ENCODE data around the gene RNASE11.
"Not testable (repeated sequence)": the region's sequence is repeated elsewhere in the genome, so short reads cannot be mapped to it uniquely, and the experiment has no call there.

The RNASE11 gene

DNA sequence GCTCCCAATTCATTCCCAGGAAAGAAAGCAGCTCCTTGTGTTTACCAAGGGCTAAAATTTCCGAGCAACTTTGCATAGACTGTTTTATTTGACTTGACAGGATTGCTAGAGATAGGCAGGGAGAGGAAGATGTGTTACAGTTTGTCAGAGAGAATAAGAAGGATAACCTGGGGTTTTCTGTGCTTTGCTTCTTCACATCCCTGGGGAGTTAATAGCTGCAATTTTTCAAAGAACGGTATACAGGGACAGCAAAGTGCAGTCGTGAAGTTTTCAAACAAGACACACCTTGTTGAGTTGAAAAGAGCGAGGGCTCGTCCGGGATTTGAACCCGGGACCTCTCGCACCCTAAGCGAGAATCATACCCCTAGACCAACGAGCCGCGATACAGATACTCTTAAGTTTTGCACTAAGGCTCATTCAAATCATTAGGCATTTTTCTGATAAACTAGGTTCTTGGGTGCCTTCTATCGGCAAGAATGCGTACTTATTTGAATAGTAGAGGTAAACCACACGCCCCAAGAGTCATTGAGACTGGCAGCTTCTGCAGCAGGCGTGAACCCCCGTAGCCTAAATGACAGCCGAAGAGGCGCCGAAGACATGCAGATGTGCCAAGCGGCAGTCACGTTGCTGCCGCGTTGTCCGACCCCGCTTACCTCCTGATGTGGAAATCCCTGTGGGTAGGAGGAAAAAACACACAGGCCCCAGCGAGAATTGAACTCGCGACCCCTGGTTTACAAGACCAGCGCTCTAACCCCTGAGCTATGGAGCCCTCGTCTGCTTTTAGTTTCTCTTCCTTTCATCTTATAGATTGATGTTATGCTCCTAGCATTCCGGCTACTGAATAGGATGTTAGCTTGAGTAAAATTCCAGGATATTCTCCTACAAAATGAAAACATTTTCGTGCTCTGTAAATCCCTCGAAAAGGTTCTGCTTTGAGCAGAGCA is 25.6 kb upstream of the RNASE11 start:
- peak; percentile 85 for DNase-seq

DNA sequence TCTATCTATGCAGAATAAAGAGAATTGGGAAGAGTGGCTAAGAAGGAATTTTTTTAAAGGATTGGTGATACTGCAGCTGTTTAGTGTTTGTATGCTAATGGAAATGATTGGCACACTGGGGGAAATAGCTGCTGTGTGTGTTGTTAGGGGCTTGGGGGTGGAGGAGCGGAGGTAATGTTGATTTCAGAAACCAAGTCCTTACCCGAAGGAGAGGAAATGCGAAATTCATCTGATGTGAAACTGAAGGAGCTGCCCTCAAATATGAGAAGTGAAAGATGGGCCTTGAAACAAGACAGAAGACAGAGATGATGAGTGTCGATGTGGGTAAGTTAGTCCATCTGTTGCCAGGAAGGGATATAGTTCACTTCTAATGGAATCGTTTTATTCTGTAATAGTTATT is 24.6 kb upstream of the RNASE11 start:
- DNase-seq, result no peak

DNA sequence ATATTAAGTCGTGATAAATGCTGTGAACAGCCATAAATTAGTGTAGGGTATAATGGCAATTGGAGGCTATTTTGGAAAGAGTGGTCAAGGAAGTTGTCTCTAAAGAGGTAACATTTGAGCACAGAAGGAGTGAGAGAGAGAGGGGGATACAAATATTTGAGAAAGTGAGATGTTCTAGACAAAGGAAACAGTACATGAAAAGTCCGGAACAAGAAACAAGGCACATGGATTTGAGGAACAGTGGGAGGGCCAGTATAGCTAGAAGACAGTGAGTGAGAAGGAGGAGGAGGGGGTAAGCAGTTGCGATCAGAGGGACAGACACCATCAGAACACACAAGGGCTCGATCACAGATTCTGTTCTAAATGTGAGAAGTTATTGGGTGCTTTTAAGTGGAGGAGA is 23.5 kb upstream of the RNASE11 start:
- DNase-seq, result no peak

DNA sequence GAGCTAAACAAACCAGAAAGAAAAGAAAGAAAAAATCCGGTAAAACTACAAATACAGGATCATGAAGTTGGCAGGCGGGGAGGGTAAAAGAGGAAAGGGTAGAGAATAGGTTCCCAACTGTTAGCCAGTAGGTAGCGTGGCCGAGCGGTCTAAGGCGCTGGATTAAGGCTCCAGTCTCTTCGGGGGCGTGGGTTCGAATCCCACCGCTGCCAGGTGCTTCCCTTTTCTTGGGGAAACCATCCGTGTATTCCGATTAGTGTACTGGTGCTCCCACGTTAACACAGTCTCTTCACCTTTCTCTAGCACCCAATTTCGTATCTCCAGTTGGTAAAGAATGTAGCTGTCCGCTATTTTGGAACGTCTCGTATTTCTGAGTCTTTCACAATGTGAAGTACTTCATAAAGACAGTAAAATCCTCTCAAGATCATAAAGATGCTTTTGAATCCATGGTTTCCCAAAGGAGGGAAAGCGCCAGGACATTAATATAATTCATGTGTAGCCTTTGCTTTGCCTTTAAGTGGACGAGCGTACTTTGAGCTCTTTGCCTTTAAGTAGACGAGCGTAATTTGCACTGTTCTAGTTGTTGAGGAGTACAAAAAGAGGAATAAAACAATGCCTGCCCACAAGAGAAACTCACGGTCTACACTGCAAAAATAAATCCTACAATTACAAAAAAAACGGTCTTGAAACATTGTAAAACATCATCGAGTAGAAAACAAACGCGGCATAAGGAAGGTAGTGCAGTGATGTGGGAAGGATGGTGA is 22.4 kb upstream of the RNASE11 start:
- peak; percentile 57 for DNase-seq

DNA sequence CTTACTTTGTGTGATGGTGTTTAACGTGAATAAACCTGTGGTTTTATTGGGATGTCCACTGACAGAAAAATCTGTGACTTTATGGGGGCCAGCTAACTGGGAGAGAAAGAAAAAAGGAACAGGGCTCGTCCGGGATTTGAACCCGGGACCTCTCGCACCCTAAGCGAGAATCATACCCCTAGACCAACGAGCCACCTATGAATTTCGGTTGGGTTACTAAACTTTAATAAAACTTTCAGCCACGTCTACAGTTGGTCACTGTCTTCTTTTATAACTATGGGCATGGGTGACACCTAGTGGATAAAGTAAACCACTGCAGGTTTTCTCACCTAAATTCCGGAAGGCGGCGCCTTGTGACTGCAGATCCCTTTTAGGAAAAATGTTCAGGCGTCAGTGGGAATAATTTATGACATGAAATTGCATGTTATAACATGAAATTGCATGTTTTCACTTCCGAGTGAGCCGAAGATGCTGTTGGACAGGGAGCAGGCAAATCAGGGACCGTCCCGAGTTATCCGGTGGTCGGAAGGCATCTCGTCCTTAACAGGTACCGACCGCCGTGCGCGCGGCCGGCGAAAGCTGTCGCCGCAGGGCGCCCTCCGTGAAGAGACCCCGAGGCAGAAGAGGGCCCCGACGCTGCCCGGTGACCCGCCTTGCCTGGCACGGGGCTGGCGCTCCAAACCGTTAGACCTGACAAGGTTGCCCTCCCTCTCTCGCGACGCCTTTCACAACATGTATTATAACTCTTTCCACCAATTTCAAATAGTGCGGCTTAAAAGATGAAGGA is 21.6 kb upstream of the RNASE11 start:
- peak; percentile 46 for DNase-seq

DNA sequence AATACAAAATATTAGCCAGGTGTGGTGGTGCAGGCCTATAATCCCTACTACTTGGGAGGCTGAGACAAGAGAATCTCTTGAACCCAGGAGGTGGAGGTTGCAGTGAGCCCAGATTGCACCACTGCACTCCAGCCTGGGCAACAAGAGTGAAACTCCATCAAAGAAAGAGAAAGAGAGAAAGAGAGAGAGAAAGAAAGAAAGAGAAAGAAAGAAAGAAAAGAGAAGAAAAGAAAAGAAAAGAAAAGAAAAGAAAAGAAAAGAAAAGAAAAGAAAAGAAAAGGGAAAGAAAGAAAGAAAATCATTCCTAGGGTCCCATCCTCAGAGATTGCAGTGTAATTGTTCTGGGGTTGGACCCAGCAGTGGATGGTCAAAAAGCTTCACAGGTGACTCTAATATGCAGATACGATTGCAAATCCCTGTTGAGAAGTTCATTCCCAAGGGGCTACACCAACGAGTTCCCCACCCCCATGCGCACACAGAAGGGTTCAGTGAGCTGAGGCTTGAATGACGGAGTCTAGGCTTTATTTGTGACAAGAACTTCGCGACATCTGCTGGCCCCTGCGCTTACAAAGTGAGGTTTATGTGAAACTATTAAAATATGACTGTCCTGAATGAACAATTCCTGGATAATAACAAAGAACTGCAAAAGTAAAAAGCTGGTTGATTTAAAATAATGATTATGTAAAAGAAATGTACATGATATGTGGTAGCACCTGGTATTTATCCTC is 20.7 kb upstream of the RNASE11 start:
- DNase-seq, result no peak

DNA sequence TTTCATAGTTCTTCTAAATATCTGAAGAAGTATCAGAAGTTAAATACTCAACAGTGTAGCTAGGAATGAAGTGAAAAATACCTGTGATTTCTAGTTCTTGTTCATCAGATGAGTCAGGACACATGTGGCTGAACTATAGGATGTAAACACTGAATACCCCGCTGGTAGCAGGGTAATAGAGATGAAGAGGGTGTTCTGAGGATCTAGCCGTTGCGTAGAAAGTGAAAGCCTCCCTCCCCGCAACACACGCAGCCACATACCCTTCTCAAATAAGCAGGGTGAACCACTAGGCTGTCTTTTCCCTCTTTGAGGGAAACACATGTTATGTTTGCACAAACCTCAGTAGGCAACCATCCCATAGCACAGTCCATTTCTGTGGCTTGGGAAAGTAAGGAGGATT is 19.8 kb upstream of the RNASE11 start:
- no peak for DNase-seq

DNA sequence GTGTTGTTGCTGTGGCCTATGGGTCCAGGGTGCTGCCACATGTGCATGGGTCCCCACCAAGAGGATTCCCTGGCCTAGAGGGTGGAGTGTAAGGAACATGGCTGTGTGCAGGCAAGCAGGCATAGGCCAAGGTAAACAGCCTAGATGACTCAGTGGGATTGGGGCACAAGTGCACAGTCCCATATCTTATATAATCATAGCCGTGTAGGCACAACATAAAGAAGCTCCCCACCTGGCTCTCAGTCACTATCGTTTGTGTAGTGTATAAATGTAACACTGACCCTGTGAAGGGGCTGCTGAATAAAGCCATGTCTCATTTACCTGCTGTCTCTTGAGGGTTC is 19.1 kb upstream of the RNASE11 start:
- DNase-seq, result no peak

DNA sequence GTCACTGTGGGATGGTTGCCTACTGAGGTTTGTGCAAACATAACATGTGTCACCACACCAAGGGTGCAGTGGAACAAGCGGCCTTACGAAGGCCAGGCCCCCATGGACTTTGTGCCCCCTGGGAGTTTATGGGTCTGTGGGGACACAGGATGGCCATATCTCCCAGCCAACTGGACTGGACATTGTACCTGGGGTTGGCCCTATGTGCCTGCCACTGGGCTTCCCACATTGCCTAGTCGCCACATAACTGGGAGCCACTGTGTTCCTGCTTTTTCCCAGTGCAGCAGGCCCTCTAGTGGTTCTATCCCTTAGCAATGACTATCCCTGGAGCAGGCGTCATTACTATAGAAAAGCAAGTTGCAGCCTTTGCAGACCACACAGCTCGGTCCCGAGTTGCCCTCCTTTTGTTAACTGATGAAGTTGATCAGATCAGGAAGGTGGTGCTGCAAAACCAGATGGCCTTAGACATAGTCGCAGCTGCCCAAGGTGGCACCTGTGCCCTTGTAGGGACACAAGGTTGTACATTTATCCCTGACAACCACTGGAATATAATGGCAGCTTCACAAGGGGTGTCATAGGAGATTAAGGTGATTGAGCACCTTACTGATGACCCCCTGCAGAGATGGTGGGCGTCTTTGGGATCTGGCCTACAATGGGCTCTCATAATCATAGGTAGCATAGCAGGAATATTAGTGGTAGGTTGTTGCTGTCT is 18.5 kb upstream of the RNASE11 start:
- no peak for DNase-seq

DNA sequence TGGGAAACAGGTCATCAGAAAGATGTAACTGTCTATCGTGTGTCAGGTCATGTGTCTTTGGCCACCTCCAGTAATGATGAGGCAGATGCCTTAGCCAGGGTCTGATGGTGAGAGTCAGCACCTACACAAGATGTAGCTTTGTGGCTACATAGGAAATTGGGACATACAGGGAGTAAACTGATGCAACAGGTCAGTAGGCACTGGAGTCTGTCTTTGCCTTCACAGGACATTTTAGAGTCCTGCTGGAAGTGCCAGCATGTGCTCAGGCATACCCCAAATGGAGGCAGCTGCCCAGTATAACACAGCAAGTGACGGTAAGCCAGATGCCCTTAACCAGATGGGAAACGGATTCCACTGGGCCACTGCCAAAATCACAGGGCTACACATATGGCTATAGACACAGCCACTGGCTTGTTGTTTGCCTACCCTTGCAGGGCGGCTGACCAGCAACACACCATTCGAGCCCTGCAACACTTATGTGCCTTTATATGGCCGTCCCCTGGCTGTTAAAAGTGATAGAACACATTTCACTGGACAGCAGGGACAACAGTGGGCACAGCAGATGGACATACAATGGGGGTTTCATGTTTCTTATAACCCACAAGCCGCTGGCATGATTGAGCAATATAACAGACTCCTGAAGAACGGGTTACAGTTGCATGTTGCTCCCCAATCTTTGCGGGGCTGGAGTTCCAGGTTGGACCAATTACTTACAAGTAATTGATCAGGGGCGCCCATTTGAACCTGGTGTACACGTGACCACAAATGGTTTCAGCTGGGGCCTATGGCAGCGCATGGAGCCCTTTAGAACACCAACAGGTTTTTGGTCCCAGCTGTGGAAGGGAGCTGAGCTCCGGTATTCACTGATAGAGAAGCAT is 16.3 kb upstream of the RNASE11 start:
- no peak for DNase-seq

DNA sequence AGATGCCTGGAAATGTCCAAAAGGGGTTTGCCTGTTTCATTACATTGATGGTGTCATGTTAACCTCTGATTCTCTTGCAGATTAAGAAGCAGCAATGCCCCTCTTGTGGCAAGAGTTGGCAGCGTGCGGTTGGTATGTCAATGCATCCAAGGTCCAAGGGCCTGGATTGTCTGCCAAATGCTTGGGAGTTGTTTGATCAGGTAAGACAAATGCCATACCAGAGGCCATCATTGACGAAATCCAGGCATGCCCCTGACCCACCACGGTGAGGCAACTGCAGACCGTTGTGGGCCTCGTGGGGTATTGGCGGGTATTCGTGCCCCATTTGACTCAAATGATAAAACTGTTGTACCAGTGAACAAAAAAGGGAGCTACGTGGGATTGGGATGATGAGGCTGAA is 14.8 kb upstream of the RNASE11 start:
- DNase-seq, result no peak

DNA sequence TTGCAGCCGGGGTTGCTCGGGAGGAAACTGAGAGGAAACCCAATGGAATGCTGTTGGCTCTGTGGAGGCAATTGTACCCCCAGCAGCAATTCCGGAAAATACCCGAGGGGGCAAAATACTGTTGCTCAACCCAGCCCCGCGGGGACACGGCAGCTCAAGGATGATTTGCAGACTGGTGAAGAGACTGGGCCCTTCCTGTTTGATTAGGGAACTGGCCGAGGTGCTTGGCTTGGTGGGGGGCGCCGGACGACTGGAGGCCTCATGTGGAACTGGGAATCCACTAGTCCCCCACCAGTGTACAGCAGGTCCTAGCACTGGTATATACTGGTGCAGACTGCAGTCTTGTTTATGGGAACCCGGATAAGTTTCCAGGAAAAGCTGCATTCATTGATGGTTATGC is 13.7 kb upstream of the RNASE11 start:
- no peak for DNase-seq

DNA sequence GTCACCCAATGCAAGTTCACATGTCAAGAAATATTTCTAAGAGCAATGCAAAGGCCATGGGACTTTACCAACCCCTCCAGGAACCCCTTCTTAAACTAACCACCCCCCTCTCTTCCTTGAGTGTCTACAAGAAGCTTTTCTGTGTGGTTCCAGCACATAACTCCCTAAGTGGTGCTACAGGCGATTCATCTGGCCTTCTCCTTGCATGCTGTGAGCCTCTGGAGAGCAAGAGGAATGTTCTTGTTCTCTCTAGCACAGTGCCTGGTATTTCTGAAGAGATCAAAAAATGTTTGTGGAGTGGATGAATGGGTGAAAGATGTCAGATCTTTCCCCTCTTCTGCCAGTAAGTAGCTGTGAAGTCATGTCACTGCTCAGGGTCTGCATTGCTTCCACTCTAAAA is 9.3 kb upstream of the RNASE11 start:
- DNase-seq, result no peak

DNA sequence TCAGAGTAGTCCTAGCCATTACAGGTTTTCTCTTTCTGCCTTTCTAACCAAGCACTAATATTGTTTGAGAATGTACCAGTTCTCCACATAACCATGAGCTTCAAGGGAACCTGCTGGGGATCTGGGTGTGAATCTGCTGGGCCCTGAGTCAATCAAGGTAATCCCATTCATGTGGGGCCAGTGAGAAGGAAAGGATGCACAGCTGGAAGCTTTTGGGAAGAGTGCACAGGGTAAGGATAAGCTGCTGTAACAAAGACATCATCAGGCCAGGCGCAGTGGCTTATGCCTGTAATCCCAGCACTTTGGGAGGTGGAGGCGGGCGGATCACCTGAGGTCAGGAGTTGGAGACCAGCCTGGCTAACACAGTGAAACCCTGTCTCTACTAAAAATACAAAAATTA is 7.9 kb upstream of the RNASE11 start:
- not testable (repeated sequence) for DNase-seq

DNA sequence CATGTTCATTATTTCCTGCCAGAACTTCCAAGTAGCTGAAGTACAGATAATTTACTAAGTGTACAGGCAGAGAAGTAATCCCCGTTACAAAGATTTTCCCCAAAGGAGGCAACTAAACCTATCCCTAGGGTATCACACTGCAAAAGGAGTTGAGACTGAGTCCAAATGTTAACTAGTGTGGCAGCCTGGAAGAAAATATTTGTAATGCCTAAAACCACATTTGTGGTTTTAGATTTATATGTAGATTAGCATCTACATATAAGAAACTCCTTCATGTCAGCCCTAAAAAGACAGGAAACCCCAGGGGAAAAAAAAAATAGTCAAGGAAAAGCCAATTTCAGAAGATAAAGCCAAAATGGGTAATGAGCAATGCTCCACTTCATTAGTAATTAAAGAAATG is 4.8 kb upstream of the RNASE11 start:
- DNase-seq, result no peak

DNA sequence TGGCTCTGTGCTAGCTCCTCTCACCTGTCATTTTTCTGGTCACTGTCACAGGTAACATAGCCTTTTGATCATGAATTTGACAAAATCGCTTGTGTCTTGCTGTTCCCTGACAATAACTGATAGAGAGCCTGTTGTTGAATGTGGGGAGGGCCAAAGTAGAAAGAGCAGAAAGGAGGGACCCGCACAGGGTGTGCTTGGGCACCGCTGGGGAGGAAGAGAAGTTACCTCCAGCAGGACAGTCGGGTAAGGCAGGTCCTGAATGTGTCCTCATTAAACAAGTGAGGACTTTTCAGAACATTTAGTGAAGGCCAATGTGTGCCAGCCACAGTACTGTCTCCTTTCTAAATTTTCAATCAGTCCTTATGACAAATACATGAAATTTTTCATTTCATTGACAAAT is 3.4 kb upstream of the RNASE11 start, which contains the start of gene RNASE12:
TSS of gene RNASE12 (minus strand) at position 142 of the 400 bp plus-strand sequence. CDS start 653 bp downstream, outside the sequence.
- DNase-seq, result no peak

DNA sequence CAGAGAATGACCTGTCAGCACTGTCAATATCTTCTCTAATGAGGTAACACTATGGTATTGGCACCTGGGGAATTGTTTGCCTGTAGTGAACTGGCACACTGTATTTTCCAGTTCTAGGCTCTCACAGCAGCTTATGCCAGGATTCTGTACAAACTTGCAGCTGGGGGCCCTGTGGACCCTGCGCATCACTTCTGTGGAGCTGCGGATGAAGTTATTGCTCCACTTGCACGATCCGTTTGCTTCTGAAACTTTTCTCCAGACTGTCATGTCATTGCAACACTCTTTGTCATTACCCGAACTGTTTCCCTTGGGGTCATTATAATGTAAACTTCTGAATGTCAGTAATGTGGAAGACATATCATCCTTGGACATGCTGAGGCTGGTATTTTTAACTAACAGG is 3.9 kb downstream of the RNASE11 start:
- no peak for DNase-seq

DNA sequence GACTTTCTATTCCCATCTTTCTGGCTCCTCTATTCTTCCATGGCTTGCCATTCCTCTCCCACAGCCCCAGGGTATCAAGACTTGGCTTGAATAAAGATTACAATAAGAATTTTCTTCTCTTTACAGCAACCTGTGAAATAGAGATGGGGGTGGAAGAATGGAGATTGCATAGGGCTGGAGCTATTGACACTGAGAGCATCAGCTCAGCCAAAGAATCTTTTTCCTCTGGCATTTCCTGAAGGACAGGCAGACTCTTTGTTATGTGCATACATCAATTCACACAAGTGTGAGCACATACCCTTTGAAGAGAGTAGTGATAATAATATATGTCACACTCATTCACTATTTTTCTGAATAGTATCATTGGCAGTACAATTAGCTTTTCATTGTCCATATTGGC is 4.7 kb downstream of the RNASE11 start:
- no peak for DNase-seq

DNA sequence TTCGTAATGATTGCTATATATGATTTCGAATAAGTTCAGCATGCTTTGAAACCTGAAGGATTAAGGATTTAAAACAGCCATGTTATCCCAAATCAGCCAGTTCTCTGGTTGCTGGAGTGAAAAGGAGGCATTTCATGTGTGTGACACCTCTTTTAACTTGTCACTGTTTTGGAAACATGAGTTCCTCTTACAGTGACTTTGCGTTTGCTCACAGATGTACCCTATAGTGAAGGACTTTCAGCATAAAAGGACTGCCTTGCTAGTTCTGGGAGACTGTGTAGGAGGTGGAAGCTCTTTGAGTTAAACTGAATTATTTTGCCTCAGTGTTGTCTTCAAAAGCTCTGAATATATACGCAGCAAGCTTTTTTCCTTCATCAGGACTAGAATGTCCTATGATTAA is 7.6 kb downstream of the RNASE11 start:
- DNase-seq, result no peak

DNA sequence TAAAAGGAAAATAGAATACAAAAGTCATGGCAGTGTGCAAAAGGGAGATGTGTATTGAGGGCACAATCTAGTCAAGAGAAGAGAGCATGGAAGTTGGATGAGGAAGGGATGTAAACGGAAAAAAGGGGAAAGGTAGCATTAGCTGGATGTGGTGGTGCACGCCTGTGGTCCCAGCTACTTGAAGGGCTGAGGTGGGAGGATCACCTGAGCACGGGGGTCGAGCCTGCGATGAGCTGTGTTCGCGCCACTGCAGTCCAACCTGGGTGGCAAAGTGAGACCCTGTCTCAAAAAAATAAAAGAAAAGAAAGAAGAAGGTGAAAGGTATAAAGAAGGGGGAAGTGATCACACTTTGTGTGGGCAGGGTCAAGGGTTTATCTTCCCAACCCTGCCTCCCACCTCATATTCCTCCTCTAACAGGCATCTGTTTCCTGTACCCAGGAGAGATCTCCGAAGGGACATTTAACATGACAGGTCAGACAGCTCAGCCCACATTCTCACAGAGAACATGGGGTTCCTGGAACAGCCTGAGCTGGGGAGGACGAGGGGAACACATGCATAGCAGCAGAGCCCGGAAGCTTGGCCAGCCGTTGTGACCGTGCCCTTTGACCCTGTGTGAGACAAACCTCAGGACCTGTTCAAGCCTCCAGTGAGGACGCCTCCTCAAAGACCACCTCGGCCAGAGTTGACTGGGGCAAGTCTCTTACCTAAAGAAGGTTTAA is 8.9 kb downstream of the RNASE11 start:
- DNase-seq, result no peak
